B cell (primary cell): ENCODE data around the gene TEPSIN. TPM values are rescaled to one million over a fixed set of nuclear protein-coding genes. Genes with fewer than 3 reads are reported as not detected.

Source experiments
- ATAC-seq: fragments of 200-7000 bp; cut with Tn5 transposase; one replicate; pipeline ENCODE4 v1.10.0; 2021; ENCODE audit warnings: low read depth, mild to moderate bottlenecking, moderate number of reproducible peaks, moderate library complexity
- CTCF ChIA-PET: fragments of 350-600 bp; sonication (Branson Sonifier 250); formaldehyde crosslinking; loops from one replicate; lab custom pipeline; 2021; ENCODE audit warnings: antibody characterized with exemption, inconsistent platforms; lab: Charles Lee
- POLR2A ChIA-PET: fragments of 350-600 bp; sonication (Branson Sonifier 250); formaldehyde crosslinking; loops from one replicate; lab custom pipeline; 2021; ENCODE audit warnings: antibody characterized with exemption; lab: Charles Lee
- DNase-seq: peaks from one replicate; pipeline ENCODE4 v3.0.0; 2013
- H2AFZ ChIP-seq: 2 replicates; pipeline ENCODE4 v1.6.1; 2012; ENCODE audit warnings: mild to moderate bottlenecking, low read depth, low read length; ENCODE audit not compliant: insufficient read depth, poor library complexity, severe bottlenecking
- H3K27ac ChIP-seq, 2 donors: 1 replicate in 1 of 2; 2 replicates in 1 of 2; pipeline ENCODE4 v1.5.1; 2012 to 2013; ENCODE audit warnings: low read length in 2 of 2, mild to moderate bottlenecking in 2 of 2, moderate library complexity in 1 of 2
- H3K27me3 ChIP-seq, 4 experiments: fragments of 200-600 bp in 1 of 4; sonication (generic) in 1 of 4; replicated peaks in 1 of 4; 1 replicate in 2 of 4; 2 replicates in 2 of 4; pipeline versions ENCODE4 v1.6.1 to v1.7.0; 2013 to 2016; ENCODE audit warnings: low read length in 3 of 4, mild to moderate bottlenecking in 2 of 4, mixed read lengths in 1 of 4, moderate library complexity in 1 of 4; ENCODE audit not compliant: insufficient read depth in 4 of 4, control insufficient read depth in 3 of 4; ENCODE audit errors: control extremely low read depth in 1 of 4
- H3K36me3 ChIP-seq, 2 experiments: replicated peaks in 1 of 2; 1 replicate in 1 of 2; 2 replicates in 1 of 2; pipeline versions ENCODE4 v1.6.1 to v1.7.1; 2013; ENCODE audit warnings: low read length in 1 of 2; ENCODE audit not compliant: insufficient read depth in 2 of 2, control insufficient read depth in 1 of 2; ENCODE audit errors: control extremely low read depth in 1 of 2, extremely low read depth in 1 of 2
- H3K4me1 ChIP-seq, 2 donors: fragments of 200-600 bp in 1 of 2; sonication (generic) in 1 of 2; 1 replicate in 1 of 2; 2 replicates in 1 of 2; pipeline versions ENCODE4 v1.5.1 to v1.6.1; 2013 to 2017; ENCODE audit warnings: low read length in 2 of 2; ENCODE audit not compliant: control insufficient read depth in 2 of 2, insufficient read depth in 2 of 2
- H3K4me2 ChIP-seq: replicated peaks from 2 replicates; pipeline ENCODE3; 2012; ENCODE audit warnings: mild to moderate bottlenecking, low read depth, low read length; ENCODE audit not compliant: poor library complexity, severe bottlenecking
- H3K4me3 ChIP-seq, 5 experiments: fragments of 200-600 bp in 1 of 5; sonication (generic) in 1 of 5; 1 replicate in 3 of 5; 2 replicates in 2 of 5; pipeline versions ENCODE4 v1.5.1 to v1.7.0; 2011 to 2016; ENCODE audit warnings: low read length in 4 of 5, mild to moderate bottlenecking in 4 of 5, low read depth in 2 of 5, control low read depth in 1 of 5, moderate library complexity in 1 of 5; ENCODE audit not compliant: insufficient read depth in 1 of 5; ENCODE audit errors: control extremely low read depth in 1 of 5, extremely low read depth in 1 of 5
- H3K79me2 ChIP-seq: fragments of 200-600 bp; sonication (generic); one replicate; pipeline ENCODE4 v1.6.0; 2016; ENCODE audit warnings: low read length; ENCODE audit not compliant: control insufficient read depth, insufficient read depth
- H3K9ac ChIP-seq: fragments of 200-600 bp; sonication (generic); 2 replicates; pipeline ENCODE4 v1.6.1; 2017; ENCODE audit warnings: mild to moderate bottlenecking, low read length, moderate library complexity
- H3K9me3 ChIP-seq, 3 donors: one replicate each; pipeline versions ENCODE4 v1.6.1 to v1.7.1; 2013; ENCODE audit warnings: low read length in 2 of 3; ENCODE audit not compliant: control insufficient read depth in 2 of 3, insufficient read depth in 1 of 3; ENCODE audit errors: control extremely low read depth in 1 of 3
- H4K20me1 ChIP-seq: 2 replicates; pipeline ENCODE4 v1.6.0; 2012; ENCODE audit warnings: mild to moderate bottlenecking, low read length; ENCODE audit not compliant: insufficient read depth, control insufficient read depth, poor library complexity, severe bottlenecking
- H3K27ac Mint-ChIP-seq: one replicate; pipeline ENCODE4 v1.8.0; 2021; ENCODE audit warnings: mixed read lengths
- H3K27me3 Mint-ChIP-seq: one replicate; pipeline ENCODE4 v1.8.0; 2021; ENCODE audit warnings: mixed read lengths
- H3K4me1 Mint-ChIP-seq: one replicate; pipeline ENCODE4 v1.8.0; 2021; ENCODE audit warnings: mixed read lengths
- H3K4me3 Mint-ChIP-seq: one replicate; pipeline ENCODE4 v1.8.0; 2021; ENCODE audit warnings: mixed read lengths
- H3K9me3 Mint-ChIP-seq: one replicate; pipeline ENCODE4 v1.8.0; 2022; ENCODE audit warnings: mixed read lengths; ENCODE audit not compliant: insufficient read depth
- CTCF ChIP-seq: fragments of 200-600 bp; IDR thresholded peaks from one replicate; pipeline ENCODE4 v1.8.0; 2022; ENCODE audit warnings: antibody characterized with exemption, mild to moderate bottlenecking
- EZH2 ChIP-seq: IDR thresholded peaks from 2 replicates; pipeline ENCODE4 v1.6.1; 2012; ENCODE audit warnings: borderline replicate concordance, low read depth, mild to moderate bottlenecking, moderate library complexity, low read length; ENCODE audit not compliant: insufficient read depth, poor library complexity, severe bottlenecking
- WGBS: methylation state at CpG from one replicate; pipeline ENCODE4 v1.1.5; 2013; ENCODE audit warnings: missing lambda C conversion rate; ENCODE audit not compliant: insufficient coverage; 5-methylcytosine and 5-hydroxymethylcytosine counted together
- intact Hi-C: fragments of 100-400 bp; cut with micrococcal nuclease; formaldehyde crosslinking; loops from one replicate; pipeline ENCODE4 v1.10.0; 2022
- polyA minus RNA-seq: library from RNA; depleted of rRNA, polyadenylated mRNA; stranded (reverse); fragments of >200 nt; gene quantifications from 2 replicates; pipeline ENCODE4 v1.2.3, GENCODE V29; 2012
- polyA plus RNA-seq: library from polyadenylated mRNA; depleted of rRNA; stranded (reverse); fragments of >200 nt; gene quantifications from 2 replicates; pipeline ENCODE4 v1.2.3, GENCODE V29; 2012
- total RNA-seq, 2 donors: library from RNA; stranded (reverse); fragments of 120-200 nt in 1 of 2; gene quantifications; 1 replicate in 1 of 2; 2 replicates in 1 of 2; pipeline versions ENCODE4 v1.2.3 to v1.2.4, GENCODE V29; 2013 to 2022

The TEPSIN gene
- total RNA-seq (177 and 180 TPM in 2 replicates), polyA plus RNA-seq (246 and 273 TPM in 2 replicates), polyA minus RNA-seq (77.2 and 87.5 TPM in 2 replicates)
- total RNA-seq (2013) = 38.7 TPM

- POLR2A ChIA-PET = interaction anchor here (0.5 to 2.4 kb wide), 7 partner anchors 9 to 1394 kb away, joined by 3 to 19 read pairs (median 3); partner anchors contain the start of gene CEP131
- ATAC-seq (peak; percentile 95), DNase-seq (peak; percentile 98)
- TF ChIP-seq CTCF (no peak), EZH2 (no peak)
- H3K4me1 Mint-ChIP-seq = peaks cover 44% of the 10 kb centered on the region
- intact Hi-C loops = loop anchor here (1.0 kb wide), 5 partner anchors 11 to 824 kb away; partner anchors contain the start of genes CCDC137, ENDOV, OXLD1 and SLC38A10
- peak within 1 kb of the TSS; percentile 97 for H3K4me2 ChIP-seq
- under 1% methylated on average over 94 of the region's 100 CpGs for WGBS
- H3K27me3 ChIP-seq = no peaks in the 10 kb centered on the region
- peaks cover 19 to 29% of the 10 kb centered on the region in 2 donors for H3K4me1 ChIP-seq
- H3K4me3 Mint-ChIP-seq = peak within 1 kb of the TSS; percentile 93
- CTCF ChIA-PET = interaction anchor here (0.9 to 5.6 kb wide), 6 partner anchors 14 to 361 kb away, joined by 3 to 43 read pairs (median 3); partner anchors contain the start of gene CEP131
- H3K27me3 Mint-ChIP-seq = no peaks in the 10 kb centered on the region
- H3K79me2 ChIP-seq = peaks cover 75% of the 10 kb centered on the region
- peak within 1 kb of the TSS; percentile 91 for H3K27ac Mint-ChIP-seq
- peak within 1 kb of the TSS; percentile 97 for H3K9ac ChIP-seq
- H2AFZ ChIP-seq = peak within 1 kb of the TSS; percentile 96
- H3K4me3 ChIP-seq = peak within 1 kb of the TSS; percentile 49 to 90 (median 82)
- H4K20me1 ChIP-seq = peaks cover 73% of the 10 kb centered on the region
- peaks cover 0 to 23% of the 10 kb centered on the region in 2 experiments for H3K36me3 ChIP-seq
- no peaks in the 10 kb centered on the region for H3K9me3 Mint-ChIP-seq
- H3K9me3 ChIP-seq = peaks cover 0 to 3% (median 0%) of the 10 kb centered on the region in 3 donors
- H3K27ac ChIP-seq = peak within 1 kb of the TSS; percentile 18 to 82
Measured at GRCh38 chr17:81238815-81239713, at the start of gene TEPSIN, which contains the start of gene NDUFAF8. TSS of gene TEPSIN (minus strand) at chr17:81239055. CDS start at chr17:81239033, 22 bp downstream. TSS of gene NDUFAF8 (plus strand) at chr17:81239318. CDS start at chr17:81239364, 46 bp downstream.
